ENCODE data around the gene JOSD1.

- no peak for TF ChIP-seq FOXM1 (IDR thresholded peaks at IDR 0.05; ENCODE audit: borderline replicate concordance)
- no peak for TF ChIP-seq FOXA1 (IDR thresholded peaks at IDR 0.05)
- no peak for TF ChIP-seq FOXK2 (IDR thresholded peaks at IDR 0.05)
- no peak for TF ChIP-seq CTBP1 (IDR thresholded peaks at IDR 0.05; ENCODE audit: borderline replicate concordance)
- TF ChIP-seq, protein P1, sequence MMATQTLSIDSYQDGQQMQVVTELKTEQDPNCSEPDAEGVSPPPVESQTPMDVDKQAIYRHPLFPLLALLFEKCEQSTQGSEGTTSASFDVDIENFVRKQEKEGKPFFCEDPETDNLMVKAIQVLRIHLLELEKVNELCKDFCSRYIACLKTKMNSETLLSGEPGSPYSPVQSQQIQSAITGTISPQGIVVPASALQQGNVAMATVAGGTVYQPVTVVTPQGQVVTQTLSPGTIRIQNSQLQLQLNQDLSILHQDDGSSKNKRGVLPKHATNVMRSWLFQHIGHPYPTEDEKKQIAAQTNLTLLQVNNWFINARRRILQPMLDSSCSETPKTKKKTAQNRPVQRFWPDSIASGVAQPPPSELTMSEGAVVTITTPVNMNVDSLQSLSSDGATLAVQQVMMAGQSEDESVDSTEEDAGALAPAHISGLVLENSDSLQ (IDR thresholded peaks at IDR 0.05), result no peak
- no peak for TF ChIP-seq BHLHE40 (IDR thresholded peaks at IDR 0.05; ENCODE audit: borderline replicate concordance)
- no peak for TF ChIP-seq L3MBTL2 (conservative IDR thresholded peaks at IDR 0.05)
- TF ChIP-seq NFRKB (IDR thresholded peaks at IDR 0.05), result no peak
- no peak for TF ChIP-seq SP1 (IDR thresholded peaks at IDR 0.05)
- no peak for TF ChIP-seq TARDBP (IDR thresholded peaks at IDR 0.05)
- TF ChIP-seq SUZ12 (IDR thresholded peaks at IDR 0.05), result no peak
- no peak for TF ChIP-seq ELF4 (IDR thresholded peaks at IDR 0.05)
- no peak for TF ChIP-seq HDGF (IDR thresholded peaks at IDR 0.05; ENCODE audit: borderline replicate concordance)
Observed at GRCh38 chr22:38709306-38709705, 8.6 kb upstream of the JOSD1 start.

All from HEK293T (cell line).